Skin of body (tissue), 2 donors: ENCODE data around the gene CXorf51A. TPM values are rescaled to one million over a fixed set of nuclear protein-coding genes. Genes with fewer than 3 reads are reported as not detected.
"Not testable (repeated sequence)": the region's sequence is repeated elsewhere in the genome, so short reads cannot be mapped to it uniquely, and the experiment has no call there.

Experiments used
- DNase-seq: peaks from one replicate; lab custom pipeline; 2025; lab: John Stamatoyannopoulos, UW
- total RNA-seq: library from RNA; depleted of rRNA; stranded (reverse); fragments of >200 nt; gene quantifications from one replicate; pipeline ENCODE4 v1.2.3, GENCODE V29; 2014

Gene CXorf51A
- total RNA-seq, result not detected

DNA sequence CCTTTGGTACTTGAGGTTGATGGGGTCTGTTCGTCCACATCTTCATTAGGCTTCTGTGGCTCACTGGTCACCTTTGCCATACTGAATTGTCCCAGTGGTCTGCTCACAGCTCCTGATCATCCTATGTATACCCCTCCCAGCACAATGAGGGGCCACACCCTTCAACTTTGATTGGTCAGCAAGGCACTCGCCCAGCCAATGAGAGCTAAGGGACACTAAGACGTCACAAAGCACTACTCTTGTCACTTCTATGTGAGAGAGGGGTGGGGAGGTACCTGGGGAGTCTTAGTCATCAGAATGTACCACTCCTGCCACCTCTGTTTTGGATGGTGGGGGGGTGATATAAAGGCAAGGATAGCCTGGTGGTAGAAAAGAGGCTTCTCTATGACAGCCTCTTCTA, at the start of gene CXorf51A:
CXorf51A (minus strand) TSS at position 101 of the 400 bp plus-strand sequence; CDS start at position 80, 21 bp downstream.
- not testable (repeated sequence) for DNase-seq

DNA sequence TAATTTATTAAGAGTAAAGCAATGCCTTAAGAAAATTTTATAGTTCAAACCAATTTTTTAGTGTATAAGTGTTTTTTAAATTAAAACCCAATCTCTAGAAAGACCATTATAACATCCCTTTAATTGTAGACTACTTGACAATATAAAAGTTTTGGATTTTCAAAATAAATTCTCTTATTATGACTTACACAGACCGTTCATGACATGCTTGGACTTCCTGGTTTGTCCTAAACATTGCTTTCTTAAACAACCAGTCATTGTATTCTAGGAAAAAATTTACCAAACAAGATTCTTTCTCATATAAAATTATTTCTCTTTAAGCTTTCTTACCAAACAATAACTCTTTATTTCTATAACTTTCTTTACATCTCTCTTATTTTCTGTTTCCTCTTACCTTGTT, 49.0 kb upstream of the CXorf51A start:
- DNase-seq, result no peak

DNA sequence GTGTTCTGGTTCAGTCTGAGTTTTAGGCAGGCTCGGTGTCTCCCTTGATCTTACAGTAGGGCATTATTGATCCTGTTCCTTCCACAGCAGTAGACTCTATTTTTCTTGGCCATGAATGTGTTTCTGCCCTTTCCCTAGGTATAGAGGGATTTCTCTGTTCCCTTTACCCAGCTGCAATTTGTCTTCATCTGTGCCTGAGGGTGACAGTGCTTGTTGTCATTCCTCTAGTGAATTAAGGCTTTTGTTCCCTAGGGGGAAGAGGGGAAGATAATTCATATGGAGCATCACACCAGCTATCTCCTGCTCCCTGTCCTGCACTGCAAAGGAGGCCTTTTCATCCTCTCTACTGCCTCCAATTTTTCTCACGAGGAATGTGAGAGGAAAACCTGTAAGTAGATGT, 39.7 kb upstream of the CXorf51A start:
- DNase-seq, result no peak

DNA sequence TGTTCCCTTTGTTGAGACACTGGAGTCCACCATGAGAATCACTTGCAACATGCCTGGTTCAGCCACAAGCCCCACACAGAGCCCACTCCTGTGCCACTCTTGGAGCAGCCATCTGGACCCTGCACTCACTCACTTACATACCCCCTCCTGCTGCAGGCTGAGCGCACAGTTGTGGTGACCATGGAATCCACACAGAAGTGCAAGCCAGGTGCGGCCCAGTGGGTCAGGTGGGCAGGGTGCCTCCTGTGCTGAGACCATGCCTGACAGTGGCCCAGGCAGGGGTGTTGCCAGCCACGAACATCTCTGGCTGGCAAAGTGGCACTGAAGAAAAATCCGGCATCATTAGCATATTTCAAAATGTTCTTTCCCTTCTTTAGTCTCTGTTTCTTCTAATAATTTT, 17.4 kb upstream of the CXorf51A start:
- no peak for DNase-seq

DNA sequence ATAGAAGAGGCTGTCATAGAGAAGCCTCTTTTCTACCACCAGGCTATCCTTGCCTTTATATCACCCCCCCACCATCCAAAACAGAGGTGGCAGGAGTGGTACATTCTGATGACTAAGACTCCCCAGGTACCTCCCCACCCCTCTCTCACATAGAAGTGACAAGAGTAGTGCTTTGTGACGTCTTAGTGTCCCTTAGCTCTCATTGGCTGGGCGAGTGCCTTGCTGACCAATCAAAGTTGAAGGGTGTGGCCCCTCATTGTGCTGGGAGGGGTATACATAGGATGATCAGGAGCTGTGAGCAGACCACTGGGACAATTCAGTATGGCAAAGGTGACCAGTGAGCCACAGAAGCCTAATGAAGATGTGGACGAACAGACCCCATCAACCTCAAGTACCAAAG, 5.1 kb downstream of the CXorf51A start, which contains the start of gene CXorf51B:
CXorf51B (plus strand) TSS at position 301 of the 400 bp plus-strand sequence; CDS start at position 322, 21 bp downstream.
- DNase-seq, result not testable (repeated sequence)

Other genes starting within 250 kb of the CXorf51A start
- gene CXorf51B, start 5.0 kb downstream of the CXorf51A start, total RNA-seq, result not detected